Ishikawa (cell line): ENCODE results near the gene DACT2.

ENCODE experiments used
- MAX ChIP-seq: IDR thresholded peaks from 2 replicates; pipeline ENCODE4 v1.6.1; 2012
- REST ChIP-seq: IDR thresholded peaks from 2 replicates; pipeline ENCODE4 v1.6.1; 2012; ENCODE audit warnings: low read depth, mild to moderate bottlenecking
- TCF12 ChIP-seq: IDR thresholded peaks from 2 replicates; pipeline ENCODE4 v1.6.1; 2012; ENCODE audit warnings: low read depth

- TF ChIP-seq REST (no peak), MAX (no peak), TCF12 (no peak)
These were observed 14.4 kb downstream of the DACT2 start for GRCh38 chr6:168305096-168305749.
